ENCODE data around the gene CHST15.

The CHST15 gene

DNA sequence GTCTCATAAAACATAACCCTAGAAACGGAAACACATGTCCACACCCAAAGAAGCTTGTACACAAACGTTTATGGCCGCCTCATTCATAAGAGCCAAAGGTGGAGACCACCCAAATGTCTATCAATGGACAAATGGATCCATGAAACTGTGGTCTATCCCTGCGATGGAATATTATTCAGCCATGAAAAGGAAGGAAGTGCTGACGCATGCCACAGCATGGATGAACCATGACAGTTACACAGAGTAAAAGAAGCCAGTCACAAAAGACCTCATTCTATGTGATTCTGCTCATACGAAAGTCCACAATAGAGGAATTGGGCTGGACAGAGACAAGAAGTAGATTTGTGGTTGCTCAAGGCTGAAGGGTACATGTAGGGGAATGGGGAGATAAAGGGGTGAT, 10.8 kb downstream of the CHST15 start:
- DNase-seq (ENCODE audit: low spot score) = no peak

DNA sequence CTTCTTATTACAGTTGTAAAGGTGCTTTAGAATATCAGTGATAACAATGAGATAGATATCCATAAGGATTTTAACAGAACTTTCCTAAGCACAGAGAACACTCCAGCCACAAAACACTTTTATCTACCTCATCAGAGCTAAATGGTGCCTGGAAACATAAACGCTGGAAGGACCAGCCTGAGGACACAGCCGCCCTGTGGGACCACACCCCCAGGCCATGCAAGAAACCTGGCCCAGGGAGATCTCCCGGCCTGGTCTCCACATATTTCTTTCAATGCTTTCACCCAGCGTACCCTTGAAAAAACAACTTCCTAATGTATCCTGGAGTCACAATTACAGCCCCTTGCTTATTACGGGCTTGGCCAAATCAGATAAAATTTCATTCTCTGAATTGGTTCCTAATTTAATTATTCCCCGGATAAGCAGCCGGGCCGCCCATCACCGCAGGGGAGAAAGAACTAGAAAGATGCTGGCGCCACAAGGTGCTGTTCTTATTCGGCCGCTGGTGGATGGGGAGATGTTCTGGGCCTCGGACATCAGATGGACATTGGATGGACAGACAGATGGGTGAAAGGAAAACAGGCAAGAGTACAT, 11.8 kb downstream of the CHST15 start:
- no peak for DNase-seq (ENCODE audit: low spot score)

GRCh38 chr10:124079864-124080263, 13.5 kb downstream of the CHST15 start:
- no peak for DNase-seq (ENCODE audit: low spot score)

- no peak for DNase-seq (ENCODE audit: low spot score)
Observed at GRCh38 chr10:124078714-124079113, 14.7 kb downstream of the CHST15 start.

DNA sequence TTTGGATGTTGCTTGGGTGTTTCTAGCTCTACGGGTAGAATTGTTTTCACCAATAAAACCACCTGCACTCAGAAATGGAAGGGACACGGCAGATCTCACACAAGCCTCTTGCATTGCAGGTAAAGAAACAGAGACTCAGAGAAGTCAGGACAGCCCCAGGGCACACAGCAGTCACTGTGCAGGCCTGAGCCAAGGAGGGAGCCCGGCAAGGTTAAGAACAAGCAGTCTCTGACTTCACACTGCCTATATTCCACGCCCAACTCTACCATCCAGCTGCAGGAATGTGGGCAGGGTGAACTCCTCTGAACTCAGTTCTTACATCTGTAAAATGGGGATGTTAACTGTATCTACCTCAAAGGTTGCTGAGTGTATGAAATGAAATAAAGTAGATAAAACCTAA, 15.4 kb downstream of the CHST15 start:
- no peak for DNase-seq (ENCODE audit: low spot score)

DNA sequence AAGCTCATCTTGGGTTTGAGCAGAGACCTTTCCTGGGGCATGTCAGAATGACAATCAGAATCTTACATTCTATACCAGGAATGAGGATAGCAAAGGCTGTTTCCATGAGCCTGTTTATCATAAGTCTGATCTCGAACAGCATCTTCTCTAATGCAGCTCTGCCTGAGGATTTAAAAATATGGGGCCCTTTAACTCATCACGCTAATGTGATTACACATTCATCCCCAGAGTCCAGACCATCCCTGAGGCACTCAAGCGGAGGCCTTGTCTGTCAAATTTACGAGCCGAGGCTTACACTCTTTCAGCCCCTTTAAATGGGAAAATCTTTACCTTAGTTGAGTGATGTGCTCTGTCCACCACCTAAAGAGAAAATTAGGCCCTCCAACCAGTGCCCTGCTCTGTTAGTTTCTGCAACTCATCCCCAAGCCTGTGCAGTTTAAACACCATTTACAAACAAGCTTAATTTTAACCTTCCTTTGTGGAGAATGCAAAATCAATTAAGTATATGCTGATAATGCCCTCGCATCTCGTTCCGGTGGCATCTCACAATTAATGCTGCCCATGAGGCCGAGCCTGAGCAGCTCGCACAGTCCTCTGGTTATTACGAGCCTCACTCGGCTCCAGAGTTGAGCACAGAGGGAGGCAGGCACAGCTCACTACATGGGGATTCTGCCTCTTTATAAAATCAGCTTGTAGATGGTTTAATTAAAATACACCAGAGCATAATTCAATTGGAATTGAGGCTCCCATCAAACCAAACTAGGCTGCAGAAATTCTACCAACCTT, 16.0 kb downstream of the CHST15 start:
- DNase-seq (ENCODE audit: low spot score) = no peak

GRCh38 chr10:124076148-124076733, 17.2 kb downstream of the CHST15 start:
- no peak for DNase-seq (ENCODE audit: low spot score)

- no peak for DNase-seq (ENCODE audit: low spot score)
Observed at GRCh38 chr10:124075231-124075955, 18.0 kb downstream of the CHST15 start.

- no peak for DNase-seq (ENCODE audit: low spot score)
Observed at GRCh38 chr10:124074501-124075109, 18.8 kb downstream of the CHST15 start.

- no peak for DNase-seq (ENCODE audit: low spot score)
Observed at GRCh38 chr10:124073978-124074377, 19.4 kb downstream of the CHST15 start.

DNA sequence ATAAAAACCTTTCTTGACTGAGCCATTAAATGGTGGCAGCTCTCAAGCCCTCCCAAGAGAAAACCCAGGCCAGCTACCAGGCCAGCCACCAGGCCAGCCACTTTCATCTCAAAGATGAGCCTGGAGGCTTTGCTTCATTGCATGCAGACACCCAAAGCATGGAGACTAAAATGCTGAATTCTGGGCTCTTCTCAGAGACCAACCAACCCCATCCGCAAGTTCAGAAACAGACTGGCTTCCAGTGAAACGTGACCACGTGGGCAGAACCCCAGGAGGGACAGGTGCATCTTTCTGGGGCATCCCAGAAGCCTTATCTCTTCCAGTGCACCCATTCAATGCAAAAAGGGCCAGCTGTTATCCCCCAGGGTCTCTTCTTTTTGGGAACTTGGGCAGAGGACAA, 20.9 kb downstream of the CHST15 start:
- DNase-seq (ENCODE audit: low spot score) = no peak

GRCh38 chr10:124072106-124072505, 21.3 kb downstream of the CHST15 start:
- DNase-seq (ENCODE audit: low spot score) = no peak

- DNase-seq (ENCODE audit: low spot score) = no peak
Observed at GRCh38 chr10:124071141-124071540, 22.3 kb downstream of the CHST15 start.

DNA sequence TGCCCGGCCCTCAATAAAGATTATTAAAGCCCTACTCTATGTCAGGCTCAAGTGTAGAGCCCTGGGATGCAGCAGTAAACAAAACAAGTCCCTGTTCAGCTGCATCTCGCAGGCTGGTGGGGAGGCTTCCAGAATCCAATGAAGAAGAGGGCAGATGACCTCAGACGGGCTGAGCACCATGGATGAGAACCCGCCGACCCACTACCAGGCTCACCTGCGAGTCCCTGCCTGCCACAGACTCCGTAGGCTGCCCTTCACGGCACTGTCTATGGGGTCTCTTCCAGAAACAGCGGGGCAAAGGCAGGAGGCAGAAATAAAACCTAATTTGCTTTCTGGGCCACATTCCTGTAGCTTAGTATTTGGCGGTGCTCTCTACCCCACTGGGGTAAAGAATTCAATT, 22.7 kb downstream of the CHST15 start:
- no peak for DNase-seq (ENCODE audit: low spot score)

DNA sequence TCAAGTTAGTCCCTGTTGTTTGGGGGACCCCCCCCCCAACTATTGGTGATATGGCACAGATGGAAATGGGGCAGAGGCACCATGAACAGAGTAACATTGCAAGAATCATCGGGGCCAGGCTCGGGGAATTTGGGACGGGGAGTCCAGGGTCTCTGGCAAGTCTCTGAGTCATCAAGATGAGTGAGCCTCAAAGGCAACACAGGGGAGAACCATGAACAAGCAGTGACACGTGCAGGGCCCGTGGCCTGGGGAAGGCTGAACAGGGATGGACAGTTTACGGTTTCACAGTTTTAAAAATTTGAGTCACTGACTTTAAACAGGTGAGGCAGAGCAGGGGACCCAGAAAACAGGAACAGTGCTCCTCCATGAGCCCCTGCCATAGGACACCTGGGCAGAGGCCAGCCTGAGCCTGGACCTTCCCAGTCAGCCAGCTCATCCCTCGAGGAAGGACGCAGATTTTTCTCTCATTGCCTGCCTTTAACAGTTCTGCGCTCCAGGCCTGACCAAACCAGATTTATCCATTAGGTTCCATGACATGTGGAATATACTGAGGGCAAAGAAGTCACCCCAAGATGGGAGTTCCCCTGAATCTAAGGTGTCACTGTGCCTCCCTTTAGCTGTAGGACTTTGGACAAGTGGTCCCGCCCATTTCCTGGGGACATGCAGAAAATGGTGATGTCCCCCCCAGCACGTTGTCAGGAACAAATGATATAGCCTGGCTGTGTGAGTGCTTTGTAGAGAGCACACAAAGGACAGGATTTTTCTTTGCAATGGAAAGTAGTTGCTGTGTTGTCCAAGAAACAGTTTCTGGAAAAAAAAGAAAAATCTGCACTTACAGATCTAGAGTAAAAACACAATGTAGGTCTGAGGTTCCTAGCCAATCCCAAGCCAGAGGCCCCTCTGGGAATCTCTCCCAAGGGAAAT, 23.8 kb downstream of the CHST15 start:
- no peak for DNase-seq (ENCODE audit: low spot score)

DNA sequence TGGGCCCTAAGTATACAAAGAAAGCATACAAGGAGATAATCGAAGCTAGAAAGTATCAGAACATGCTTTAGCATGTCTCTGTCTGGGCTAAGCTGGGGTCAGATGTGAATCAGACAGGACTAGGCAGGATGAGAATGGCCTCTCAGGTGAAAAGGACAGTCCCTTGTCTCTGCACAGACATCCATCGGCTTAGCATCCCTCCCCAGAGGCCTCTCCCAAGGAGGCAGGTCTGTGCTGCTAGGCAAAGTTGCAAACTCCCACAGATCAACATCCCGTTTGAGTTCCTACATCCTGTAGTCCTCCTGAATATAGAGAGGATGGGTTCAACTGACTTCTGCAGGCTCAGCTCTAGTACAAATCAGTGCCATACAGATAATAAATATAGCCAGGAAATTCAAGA, 24.5 kb downstream of the CHST15 start:
- DNase-seq (ENCODE audit: low spot score) = no peak

DNA sequence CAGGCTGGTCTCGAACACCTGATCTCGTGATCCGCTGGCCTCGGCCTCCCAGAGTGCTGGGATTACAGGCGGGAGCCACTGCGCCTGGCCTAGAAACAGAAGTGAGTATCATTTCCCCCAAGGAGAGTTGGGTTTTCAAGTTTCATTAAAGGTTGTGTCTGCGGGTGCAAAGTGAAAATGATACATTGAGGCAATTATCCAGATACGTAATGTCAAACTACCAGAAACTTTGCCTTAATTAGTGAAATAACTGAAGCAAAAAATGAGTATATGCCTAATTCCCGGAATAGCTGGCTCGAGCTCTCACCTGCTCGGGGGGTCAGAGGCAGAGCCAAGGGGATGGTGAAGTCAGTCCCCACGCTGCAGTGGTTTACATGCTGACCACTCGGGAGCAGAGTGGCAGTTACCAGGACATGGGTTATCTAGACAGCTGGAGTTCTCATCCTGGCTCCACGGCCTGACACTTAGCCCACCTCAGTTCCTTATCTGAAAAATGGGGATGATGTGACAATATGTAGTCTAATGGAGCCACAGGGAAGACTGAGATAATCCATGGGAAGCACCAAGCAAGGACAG, 25.5 kb downstream of the CHST15 start:
- DNase-seq (ENCODE audit: low spot score) = no peak

GRCh38 chr10:124066781-124067714, 26.4 kb downstream of the CHST15 start:
- no peak for DNase-seq (ENCODE audit: low spot score)

DNA sequence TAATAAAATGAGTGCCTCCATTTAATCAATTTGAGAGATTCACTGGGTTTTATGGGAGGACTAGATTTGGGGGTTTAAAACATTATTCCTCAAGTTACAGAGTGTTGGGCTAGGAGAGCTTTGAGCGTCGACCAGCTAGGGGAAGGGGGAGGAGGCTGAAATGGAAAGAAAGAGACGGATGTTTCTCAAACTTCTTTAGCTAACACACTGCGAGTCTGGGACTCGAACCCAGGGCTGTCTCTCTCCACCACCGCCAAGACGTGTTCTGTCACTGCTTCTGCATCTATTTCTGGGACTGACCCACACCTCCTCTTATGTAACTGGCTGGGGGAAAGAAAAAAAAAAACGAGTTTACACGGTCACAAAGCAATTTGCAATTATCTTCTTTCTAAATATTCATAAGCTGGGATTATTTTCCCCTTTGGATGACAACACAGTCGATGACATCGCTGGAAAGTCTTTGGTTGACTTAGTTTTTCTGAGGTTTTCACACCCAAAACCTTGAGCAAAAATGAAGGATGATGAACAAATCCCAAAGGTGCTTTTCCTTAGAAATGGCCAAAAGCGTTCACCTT, 27.2 kb downstream of the CHST15 start:
- DNase-seq (ENCODE audit: low spot score) = no peak
